ENCODE results near the gene SSH2.
"Not testable (repeated sequence)": the region's sequence is repeated elsewhere in the genome, so short reads cannot be mapped to it uniquely, and the experiment has no call there.

The SSH2 gene

GRCh38 chr17:29906969-29907368, 23.1 kb downstream of the SSH2 start:
- H3K27ac ChIP-seq (ENCODE audit: low read depth, low read length): no peak overlapping the region
- peaks cover 0 to 4% (median 0%) of the 10 kb centered on the region in 5 donors for H3K4me1 ChIP-seq (ENCODE audit: control insufficient read depth in 5 of 5, insufficient read depth in 5 of 5, low read length in 5 of 5)
- H3K36me3 ChIP-seq (ENCODE audit: control insufficient read depth in 5 of 5, insufficient read depth in 5 of 5, low read length in 5 of 5): no peaks in the 10 kb centered on the region
- no peak overlapping the region for H3K4me3 ChIP-seq (ENCODE audit: low read depth in 1 of 5, low read length in 5 of 5)
- peaks cover 0 to 5% (median 0%) of the 10 kb centered on the region in 5 donors for H3K9me3 ChIP-seq (ENCODE audit: control insufficient read depth in 5 of 5, low read length in 5 of 5)
- H3K27me3 ChIP-seq (ENCODE audit: control insufficient read depth in 5 of 5, insufficient read depth in 4 of 5, low read length in 5 of 5): no peaks in the 10 kb centered on the region
- no peak overlapping the region for H3K9ac ChIP-seq (ENCODE audit: low read length in 5 of 5)

DNA sequence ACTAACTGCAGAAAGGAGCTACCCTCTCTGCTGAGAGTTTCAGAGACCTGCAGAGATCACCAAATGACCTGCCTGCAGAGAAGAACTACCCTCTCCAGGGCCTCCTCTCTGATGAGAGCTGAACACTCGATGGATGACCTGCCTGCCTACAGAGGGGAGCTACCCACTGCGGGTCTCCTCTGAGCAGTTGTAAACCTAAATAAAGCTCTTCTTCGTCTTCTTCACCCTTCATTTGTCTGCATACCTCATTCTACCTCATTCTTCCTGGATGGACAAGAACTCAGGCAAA, 24.2 kb downstream of the SSH2 start:
- Histone ChIP-seq H3K27ac (ENCODE audit: low read depth, low read length) (no peak overlapping the region), H3K27me3 (ENCODE audit: control insufficient read depth in 5 of 5, insufficient read depth in 4 of 5, low read length in 5 of 5) (no peaks in the 10 kb centered on the region), H3K36me3 (ENCODE audit: control insufficient read depth in 5 of 5, insufficient read depth in 5 of 5, low read length in 5 of 5) (no peaks in the 10 kb centered on the region), H3K9ac (ENCODE audit: low read length in 5 of 5) (no peak overlapping the region), H3K9me3 (ENCODE audit: control insufficient read depth in 5 of 5, low read length in 5 of 5) (peaks cover 0 to 5% (median 0%) of the 10 kb centered on the region in 5 donors), H3K4me1 (ENCODE audit: control insufficient read depth in 5 of 5, insufficient read depth in 5 of 5, low read length in 5 of 5) (peaks cover 0 to 4% (median 0%) of the 10 kb centered on the region in 5 donors), H3K4me3 (ENCODE audit: low read depth in 1 of 5, low read length in 5 of 5) (no peak overlapping the region)

DNA sequence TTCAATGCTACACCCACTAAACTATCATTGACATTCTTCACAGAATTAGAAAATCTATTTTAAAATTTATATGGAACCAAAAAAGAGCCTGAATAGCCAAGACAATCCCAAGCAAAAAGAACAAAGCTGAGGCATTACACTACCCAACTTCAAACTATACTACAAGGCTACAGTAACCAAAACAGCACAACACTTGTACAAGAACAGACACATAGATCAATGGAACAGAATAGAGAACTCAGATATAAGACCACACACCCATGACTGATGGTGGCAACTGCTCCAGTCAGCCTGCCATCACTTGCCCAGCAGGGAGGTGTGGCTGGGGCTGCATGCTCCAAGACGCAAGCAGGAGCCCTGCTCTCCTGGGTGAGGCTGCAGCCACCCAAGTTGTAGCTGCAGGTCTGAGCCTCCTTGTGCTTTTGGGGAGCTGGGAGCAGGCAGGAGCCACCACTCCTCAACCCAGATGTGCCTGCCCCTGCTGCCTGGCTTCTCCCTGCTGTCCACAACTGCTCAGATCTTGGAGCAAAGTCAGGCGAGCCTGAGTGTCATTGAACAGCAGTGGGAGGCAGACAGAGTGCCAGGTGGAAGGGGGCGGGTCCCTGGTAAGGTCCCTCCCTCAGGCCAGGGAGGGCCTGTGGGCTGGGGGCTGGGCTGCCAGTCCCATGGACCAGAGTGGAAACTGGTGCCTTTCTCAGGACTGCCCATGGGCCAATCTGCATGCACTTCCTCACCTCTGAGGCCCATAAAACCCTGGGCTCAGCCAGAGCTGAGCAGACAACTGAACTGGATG, 24.7 kb downstream of the SSH2 start:
- H3K9ac ChIP-seq (ENCODE audit: low read length in 5 of 5): no peak overlapping the region
- no peak overlapping the region for H3K27ac ChIP-seq (ENCODE audit: low read depth, low read length)
- peaks cover 0 to 5% (median 0%) of the 10 kb centered on the region in 5 donors for H3K9me3 ChIP-seq (ENCODE audit: control insufficient read depth in 5 of 5, low read length in 5 of 5)
- H3K27me3 ChIP-seq (ENCODE audit: control insufficient read depth in 5 of 5, insufficient read depth in 4 of 5, low read length in 5 of 5): no peaks in the 10 kb centered on the region
- H3K36me3 ChIP-seq (ENCODE audit: control insufficient read depth in 5 of 5, insufficient read depth in 5 of 5, low read length in 5 of 5): no peaks in the 10 kb centered on the region
- no peak overlapping the region for H3K4me3 ChIP-seq (ENCODE audit: low read depth in 1 of 5, low read length in 5 of 5)
- peaks cover 0 to 4% (median 0%) of the 10 kb centered on the region in 5 donors for H3K4me1 ChIP-seq (ENCODE audit: control insufficient read depth in 5 of 5, insufficient read depth in 5 of 5, low read length in 5 of 5)

DNA sequence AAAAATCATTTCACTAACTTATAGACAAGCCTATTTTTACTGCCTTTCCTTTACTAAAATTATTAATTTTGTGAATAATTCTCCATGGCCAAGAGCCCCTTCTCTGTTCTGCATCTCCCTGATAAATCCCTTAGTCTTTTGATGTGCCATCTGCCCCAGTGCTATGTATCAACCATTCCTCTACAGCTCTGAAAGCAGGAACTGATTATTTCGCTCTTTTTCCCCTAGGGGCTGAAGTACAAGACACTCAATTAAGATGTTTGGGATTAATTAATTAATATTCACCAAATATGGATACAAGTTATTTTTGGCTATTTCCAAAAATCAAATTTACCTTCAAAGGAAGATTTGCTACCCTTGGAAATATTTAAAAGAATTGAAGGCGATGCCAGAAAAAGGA, 26.6 kb downstream of the SSH2 start:
- H3K9me3 ChIP-seq (ENCODE audit: control insufficient read depth in 5 of 5, low read length in 5 of 5): peaks cover 0 to 5% (median 0%) of the 10 kb centered on the region in 5 donors
- no peak overlapping the region for H3K27ac ChIP-seq (ENCODE audit: low read depth, low read length)
- no peaks in the 10 kb centered on the region for H3K36me3 ChIP-seq (ENCODE audit: control insufficient read depth in 5 of 5, insufficient read depth in 5 of 5, low read length in 5 of 5)
- no peak overlapping the region for H3K4me3 ChIP-seq (ENCODE audit: low read depth in 1 of 5, low read length in 5 of 5)
- no peak overlapping the region for H3K9ac ChIP-seq (ENCODE audit: low read length in 5 of 5)
- H3K4me1 ChIP-seq (ENCODE audit: control insufficient read depth in 5 of 5, insufficient read depth in 5 of 5, low read length in 5 of 5): peaks cover 0 to 4% (median 0%) of the 10 kb centered on the region in 5 donors
- no peaks in the 10 kb centered on the region for H3K27me3 ChIP-seq (ENCODE audit: control insufficient read depth in 5 of 5, insufficient read depth in 4 of 5, low read length in 5 of 5)

DNA sequence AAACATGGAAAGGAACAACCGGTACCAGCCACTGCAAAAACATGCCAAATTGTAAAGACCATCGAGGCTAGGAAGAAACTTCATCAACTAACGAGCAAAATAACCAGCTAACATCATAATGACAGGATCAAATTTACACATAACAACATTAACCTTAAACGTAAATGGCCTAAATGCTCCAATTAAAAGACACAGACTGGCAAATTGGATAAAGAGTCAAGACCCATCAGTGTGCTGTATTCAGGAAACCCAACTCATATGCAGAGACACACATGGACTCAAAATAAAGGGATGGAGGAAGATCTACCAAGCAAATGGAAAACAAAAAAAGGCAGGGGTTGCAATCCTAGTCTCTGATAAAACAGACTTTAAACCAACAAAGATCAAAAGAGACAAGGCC, 32.9 kb downstream of the SSH2 start:
- not testable (repeated sequence) for H3K9ac ChIP-seq (ENCODE audit: low read length in 5 of 5); H3K4me3 ChIP-seq (ENCODE audit: low read depth in 1 of 5, low read length in 5 of 5); H3K27ac ChIP-seq (ENCODE audit: low read depth, low read length); H3K27me3 ChIP-seq (ENCODE audit: control insufficient read depth in 5 of 5, insufficient read depth in 4 of 5, low read length in 5 of 5); H3K4me1 ChIP-seq (ENCODE audit: control insufficient read depth in 5 of 5, insufficient read depth in 5 of 5, low read length in 5 of 5); H3K36me3 ChIP-seq (ENCODE audit: control insufficient read depth in 5 of 5, insufficient read depth in 5 of 5, low read length in 5 of 5); H3K9me3 ChIP-seq (ENCODE audit: control insufficient read depth in 5 of 5, low read length in 5 of 5)

DNA sequence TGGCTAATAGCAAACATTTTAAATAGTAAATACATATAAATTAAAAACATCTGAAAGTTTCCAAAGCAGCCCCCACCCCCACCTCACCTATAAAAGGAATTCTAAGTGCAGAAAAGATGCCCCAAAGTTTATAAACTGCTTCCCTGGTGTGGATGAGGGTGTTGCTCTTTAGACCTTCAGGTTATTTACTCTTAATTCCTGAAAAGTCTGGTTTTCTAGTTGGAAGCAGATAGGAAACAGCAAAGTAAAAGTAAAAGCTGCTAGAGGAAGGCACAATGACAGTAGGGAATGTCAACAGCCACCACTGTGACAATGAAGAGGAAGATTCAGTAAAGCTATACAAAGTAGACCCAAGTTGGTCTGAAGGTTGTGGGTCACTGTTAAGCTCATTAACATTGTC, 37.8 kb downstream of the SSH2 start:
- H3K9ac ChIP-seq (ENCODE audit: low read length in 5 of 5): no peak overlapping the region
- H3K4me1 ChIP-seq (ENCODE audit: control insufficient read depth in 5 of 5, insufficient read depth in 5 of 5, low read length in 5 of 5): peaks cover 0 to 3% (median 0%) of the 10 kb centered on the region in 5 donors
- H3K27me3 ChIP-seq (ENCODE audit: control insufficient read depth in 5 of 5, insufficient read depth in 4 of 5, low read length in 5 of 5): no peaks in the 10 kb centered on the region
- H3K27ac ChIP-seq (ENCODE audit: low read depth, low read length): no peak overlapping the region
- no peak overlapping the region for H3K4me3 ChIP-seq (ENCODE audit: low read depth in 1 of 5, low read length in 5 of 5)
- H3K9me3 ChIP-seq (ENCODE audit: control insufficient read depth in 5 of 5, low read length in 5 of 5): no peaks in the 10 kb centered on the region
- H3K36me3 ChIP-seq (ENCODE audit: control insufficient read depth in 5 of 5, insufficient read depth in 5 of 5, low read length in 5 of 5): peaks cover 0 to 3% (median 0%) of the 10 kb centered on the region in 5 donors

DNA sequence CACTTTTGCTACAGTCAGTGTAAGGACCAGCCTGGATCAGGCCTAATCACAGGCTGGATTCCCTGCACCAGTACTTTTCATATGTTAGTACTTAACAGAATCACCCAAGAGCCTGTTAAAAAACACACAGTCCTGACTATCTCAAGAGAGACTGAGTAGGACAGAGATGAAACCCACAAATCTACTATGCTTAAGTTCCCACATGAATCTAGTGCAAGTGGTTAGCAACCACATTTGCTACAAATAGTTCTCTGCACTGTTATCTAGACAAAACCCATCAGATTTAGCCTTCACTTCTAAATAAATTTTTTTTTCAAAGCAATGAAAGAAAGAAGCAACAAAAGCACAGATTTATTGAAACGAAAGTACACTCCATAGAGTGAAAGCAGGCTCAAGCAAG, 38.9 kb downstream of the SSH2 start:
- H3K9ac ChIP-seq (ENCODE audit: low read length in 5 of 5): no peak overlapping the region
- no peak overlapping the region for H3K4me3 ChIP-seq (ENCODE audit: low read depth in 1 of 5, low read length in 5 of 5)
- H3K9me3 ChIP-seq (ENCODE audit: control insufficient read depth in 5 of 5, low read length in 5 of 5): no peaks in the 10 kb centered on the region
- no peak overlapping the region for H3K27ac ChIP-seq (ENCODE audit: low read depth, low read length)
- H3K4me1 ChIP-seq (ENCODE audit: control insufficient read depth in 5 of 5, insufficient read depth in 5 of 5, low read length in 5 of 5): peaks cover 0 to 3% (median 0%) of the 10 kb centered on the region in 5 donors
- H3K36me3 ChIP-seq (ENCODE audit: control insufficient read depth in 5 of 5, insufficient read depth in 5 of 5, low read length in 5 of 5): peaks cover 0 to 3% (median 0%) of the 10 kb centered on the region in 5 donors
- H3K27me3 ChIP-seq (ENCODE audit: control insufficient read depth in 5 of 5, insufficient read depth in 4 of 5, low read length in 5 of 5): no peaks in the 10 kb centered on the region

DNA sequence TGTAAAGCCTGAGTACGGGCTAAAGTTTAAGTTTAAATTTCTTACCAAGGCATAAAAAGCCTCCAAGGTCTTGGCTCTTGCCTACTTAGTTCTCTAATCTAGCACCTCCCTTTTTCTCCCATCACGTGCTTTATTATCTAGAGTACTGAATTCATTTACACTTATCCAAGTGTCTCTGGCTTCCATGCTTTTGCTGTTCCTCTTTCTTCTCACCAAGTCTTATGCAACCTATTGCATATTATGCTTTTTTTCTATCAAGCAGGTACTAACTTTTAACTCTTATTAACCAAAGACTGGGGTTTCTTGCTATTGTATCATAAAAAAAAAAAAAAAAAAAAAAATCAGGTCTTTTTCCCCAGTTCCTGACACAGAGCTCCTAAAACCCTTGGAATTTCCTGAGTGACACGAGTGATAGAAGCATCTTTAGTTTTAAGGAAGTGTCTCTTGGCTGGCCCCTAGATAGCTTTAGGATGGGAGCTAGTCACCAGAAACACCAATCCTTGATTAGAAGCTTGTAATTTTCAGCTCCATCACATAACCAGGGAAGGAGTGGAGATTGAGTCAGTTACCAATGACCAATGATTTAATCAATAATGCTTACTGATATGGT, 44.9 kb downstream of the SSH2 start:
- Histone ChIP-seq H3K4me3 (ENCODE audit: low read depth in 1 of 5, low read length in 5 of 5) (no peak overlapping the region), H3K27ac (ENCODE audit: low read depth, low read length) (no peak overlapping the region), H3K36me3 (ENCODE audit: control insufficient read depth in 5 of 5, insufficient read depth in 5 of 5, low read length in 5 of 5) (no peaks in the 10 kb centered on the region), H3K4me1 (ENCODE audit: control insufficient read depth in 5 of 5, insufficient read depth in 5 of 5, low read length in 5 of 5) (no peaks in the 10 kb centered on the region), H3K27me3 (ENCODE audit: control insufficient read depth in 5 of 5, insufficient read depth in 4 of 5, low read length in 5 of 5) (no peaks in the 10 kb centered on the region), H3K9ac (ENCODE audit: low read length in 5 of 5) (no peak overlapping the region), H3K9me3 (ENCODE audit: control insufficient read depth in 5 of 5, low read length in 5 of 5) (no peaks in the 10 kb centered on the region)

GRCh38 chr17:29883497-29883896, 46.5 kb downstream of the SSH2 start:
- no peaks in the 10 kb centered on the region for H3K27me3 ChIP-seq (ENCODE audit: control insufficient read depth in 5 of 5, insufficient read depth in 4 of 5, low read length in 5 of 5)
- H3K36me3 ChIP-seq (ENCODE audit: control insufficient read depth in 5 of 5, insufficient read depth in 5 of 5, low read length in 5 of 5): no peaks in the 10 kb centered on the region
- H3K9me3 ChIP-seq (ENCODE audit: control insufficient read depth in 5 of 5, low read length in 5 of 5): no peaks in the 10 kb centered on the region
- no peak overlapping the region for H3K27ac ChIP-seq (ENCODE audit: low read depth, low read length)
- H3K4me1 ChIP-seq (ENCODE audit: control insufficient read depth in 5 of 5, insufficient read depth in 5 of 5, low read length in 5 of 5): no peaks in the 10 kb centered on the region
- H3K4me3 ChIP-seq (ENCODE audit: low read depth in 1 of 5, low read length in 5 of 5): no peak overlapping the region
- H3K9ac ChIP-seq (ENCODE audit: low read length in 5 of 5): no peak overlapping the region

GRCh38 chr17:29881256-29881655, 48.8 kb downstream of the SSH2 start:
- H3K27me3 ChIP-seq (ENCODE audit: control insufficient read depth in 5 of 5, insufficient read depth in 4 of 5, low read length in 5 of 5): no peaks in the 10 kb centered on the region
- H3K4me3 ChIP-seq (ENCODE audit: low read depth in 1 of 5, low read length in 5 of 5): no peak overlapping the region
- H3K27ac ChIP-seq (ENCODE audit: low read depth, low read length): no peak overlapping the region
- no peaks in the 10 kb centered on the region for H3K36me3 ChIP-seq (ENCODE audit: control insufficient read depth in 5 of 5, insufficient read depth in 5 of 5, low read length in 5 of 5)
- no peaks in the 10 kb centered on the region for H3K4me1 ChIP-seq (ENCODE audit: control insufficient read depth in 5 of 5, insufficient read depth in 5 of 5, low read length in 5 of 5)
- H3K9ac ChIP-seq (ENCODE audit: low read length in 5 of 5): no peak overlapping the region
- H3K9me3 ChIP-seq (ENCODE audit: control insufficient read depth in 5 of 5, low read length in 5 of 5): no peaks in the 10 kb centered on the region
